Endodermal cell (in vitro differentiated cells): ENCODE data around the gene ERVK3-1. TPM values are rescaled to one million over a fixed set of nuclear protein-coding genes. Genes with fewer than 3 reads are reported as not detected.

Experiments used
- DNase-seq: peaks from one replicate; pipeline ENCODE4 v3.0.0-alpha.2; 2017
- H3K27ac ChIP-seq: 2 replicates; pipeline ENCODE4 v1.5.1; 2013; ENCODE audit warnings: mild to moderate bottlenecking, low read depth, low read length, moderate library complexity
- H3K27me3 ChIP-seq: 2 replicates; pipeline ENCODE4 v1.6.1; 2013; ENCODE audit warnings: mild to moderate bottlenecking, low read length, moderate library complexity; ENCODE audit not compliant: insufficient read depth, control insufficient read depth, poor library complexity, severe bottlenecking
- H3K36me3 ChIP-seq: 2 replicates; pipeline ENCODE4 v1.7.0; 2013; ENCODE audit warnings: mild to moderate bottlenecking, low read length, moderate library complexity; ENCODE audit not compliant: control insufficient read depth, insufficient read depth
- H3K4me1 ChIP-seq: one replicate; pipeline ENCODE4 v1.7.0; 2013; ENCODE audit warnings: low read length; ENCODE audit not compliant: control insufficient read depth, insufficient read depth
- H3K4me3 ChIP-seq: 2 replicates; pipeline ENCODE4 v1.5.1; 2013; ENCODE audit warnings: mild to moderate bottlenecking, low read length, moderate library complexity
- H3K9ac ChIP-seq: 2 replicates; pipeline ENCODE4 v1.6.1; 2013; ENCODE audit warnings: mild to moderate bottlenecking, low read length, moderate library complexity; ENCODE audit not compliant: poor library complexity, severe bottlenecking; ENCODE audit errors: extremely low read depth
- H3K9me3 ChIP-seq: 2 replicates; pipeline ENCODE4 v1.6.1; 2013; ENCODE audit warnings: mild to moderate bottlenecking, low read length, moderate library complexity; ENCODE audit not compliant: control insufficient read depth
- H3K27ac Mint-ChIP-seq: 2 replicates; pipeline ENCODE4 v1.8.0; 2020; ENCODE audit warnings: mixed read lengths
- H3K27me3 Mint-ChIP-seq: 2 replicates; pipeline ENCODE4 v1.8.0; 2021; ENCODE audit warnings: mild to moderate bottlenecking, mixed read lengths; ENCODE audit not compliant: insufficient read depth
- H3K36me3 Mint-ChIP-seq: 2 replicates; pipeline ENCODE4 v1.8.0; 2020; ENCODE audit warnings: low read depth, mixed read lengths
- H3K4me1 Mint-ChIP-seq: 2 replicates; pipeline ENCODE4 v1.8.0; 2020; ENCODE audit warnings: mixed read lengths
- H3K4me3 Mint-ChIP-seq: 2 replicates; pipeline ENCODE4 v1.8.0; 2020; ENCODE audit warnings: mild to moderate bottlenecking, moderate library complexity, mixed read lengths
- H3K9me3 Mint-ChIP-seq: 2 replicates; pipeline ENCODE4 v1.8.0; 2020; ENCODE audit warnings: mild to moderate bottlenecking, mixed read lengths
- WGBS, 2 experiments: methylation state at CpG; one replicate each; pipeline versions ENCODE4 v1.1.5 to v1.1.7; 2013; ENCODE audit warnings: missing lambda C conversion rate in 2 of 2, mixed read lengths in 1 of 2; ENCODE audit not compliant: insufficient coverage in 1 of 2, insufficient read length in 1 of 2; 5-methylcytosine and 5-hydroxymethylcytosine counted together
- total RNA-seq, 2 donors: library from RNA; stranded (reverse); fragmentation: NEBNext Ultra II Directional in 1 of 2; extraction: Animal tissue kit (Norgen Biotek cat#: 25700) in 1 of 2; gene quantifications; 2 replicates in 1 of 2; 3 replicates in 1 of 2; pipeline ENCODE4 v1.2.1, GENCODE V29; 2021
- TF ChIP-seq, protein P1 (sequence below): fragments of 200-600 bp; sonication (generic); conservative IDR thresholded peaks from 2 replicates; pipeline ENCODE4 v1.5.0; 2021; ENCODE audit warnings: antibody characterized with exemption, mild to moderate bottlenecking

Gene ERVK3-1
- total RNA-seq, 2 donors from 2014 or later: 27.5 to 28.0 TPM

DNA sequence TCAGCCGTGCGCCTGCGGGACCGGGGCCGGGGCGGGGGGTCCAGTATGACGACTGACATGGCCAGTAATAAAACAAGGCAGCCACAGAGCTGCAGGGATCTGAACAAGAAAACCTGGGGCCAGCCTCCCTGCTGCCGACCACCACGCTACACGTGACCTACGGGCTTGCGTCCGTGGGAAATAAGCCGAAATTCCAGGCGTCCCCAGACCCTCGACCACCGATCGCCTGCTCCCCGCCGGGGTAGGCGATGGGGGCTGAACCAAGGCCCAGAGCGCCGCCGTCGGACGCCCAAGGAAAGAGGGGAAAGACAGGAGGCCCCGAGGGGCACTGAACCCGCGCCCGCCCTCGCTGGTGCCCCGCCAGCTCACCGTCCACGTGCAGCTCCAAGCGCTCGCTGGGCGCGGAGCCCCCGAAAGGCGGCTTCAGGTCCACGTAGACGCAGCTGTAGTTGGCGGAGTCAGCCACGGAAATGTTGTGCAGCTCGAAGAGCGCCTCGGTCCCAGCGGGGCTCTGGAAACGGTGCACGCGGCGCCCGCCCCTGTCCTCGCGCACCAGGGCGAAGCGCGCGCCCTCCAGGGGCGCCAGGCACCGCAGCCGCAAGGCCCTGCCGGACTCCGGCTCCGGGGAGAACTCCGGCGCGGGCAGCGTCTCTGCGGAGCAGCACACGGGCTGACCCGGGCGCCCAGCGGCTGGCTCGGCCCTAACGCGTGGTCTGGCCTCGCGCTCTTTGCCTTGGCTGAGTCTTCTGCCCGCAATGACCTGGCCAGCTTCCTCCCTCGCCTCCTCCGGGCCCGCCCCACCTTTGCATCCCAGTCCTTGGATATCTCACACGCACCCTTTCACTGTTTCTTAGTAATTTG lies 45.1 kb downstream of the ERVK3-1 start:
- H3K27me3 Mint-ChIP-seq: peaks cover 62% of the 10 kb centered on the region
- WGBS, 2 experiments: 95 to 96% methylated on average over 82 to 84 of the region's 84 CpGs
- no peak overlapping the region for H3K4me3 Mint-ChIP-seq
- Histone ChIP-seq H3K4me1 (no peaks in the 10 kb centered on the region), H3K27ac (no peak overlapping the region), H3K9me3 (no peaks in the 10 kb centered on the region), H3K27me3 (peaks cover 9% of the 10 kb centered on the region), H3K36me3 (no peaks in the 10 kb centered on the region), H3K9ac (no peak overlapping the region), H3K4me3 (no peak overlapping the region)
- peak; percentile 47 for DNase-seq
- H3K4me1 Mint-ChIP-seq: no peaks in the 10 kb centered on the region
- TF ChIP-seq, protein P1, sequence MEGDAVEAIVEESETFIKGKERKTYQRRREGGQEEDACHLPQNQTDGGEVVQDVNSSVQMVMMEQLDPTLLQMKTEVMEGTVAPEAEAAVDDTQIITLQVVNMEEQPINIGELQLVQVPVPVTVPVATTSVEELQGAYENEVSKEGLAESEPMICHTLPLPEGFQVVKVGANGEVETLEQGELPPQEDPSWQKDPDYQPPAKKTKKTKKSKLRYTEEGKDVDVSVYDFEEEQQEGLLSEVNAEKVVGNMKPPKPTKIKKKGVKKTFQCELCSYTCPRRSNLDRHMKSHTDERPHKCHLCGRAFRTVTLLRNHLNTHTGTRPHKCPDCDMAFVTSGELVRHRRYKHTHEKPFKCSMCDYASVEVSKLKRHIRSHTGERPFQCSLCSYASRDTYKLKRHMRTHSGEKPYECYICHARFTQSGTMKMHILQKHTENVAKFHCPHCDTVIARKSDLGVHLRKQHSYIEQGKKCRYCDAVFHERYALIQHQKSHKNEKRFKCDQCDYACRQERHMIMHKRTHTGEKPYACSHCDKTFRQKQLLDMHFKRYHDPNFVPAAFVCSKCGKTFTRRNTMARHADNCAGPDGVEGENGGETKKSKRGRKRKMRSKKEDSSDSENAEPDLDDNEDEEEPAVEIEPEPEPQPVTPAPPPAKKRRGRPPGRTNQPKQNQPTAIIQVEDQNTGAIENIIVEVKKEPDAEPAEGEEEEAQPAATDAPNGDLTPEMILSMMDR: no peak
- H3K36me3 Mint-ChIP-seq: no peaks in the 10 kb centered on the region
- no peak overlapping the region for H3K27ac Mint-ChIP-seq
- no peaks in the 10 kb centered on the region for H3K9me3 Mint-ChIP-seq

DNA sequence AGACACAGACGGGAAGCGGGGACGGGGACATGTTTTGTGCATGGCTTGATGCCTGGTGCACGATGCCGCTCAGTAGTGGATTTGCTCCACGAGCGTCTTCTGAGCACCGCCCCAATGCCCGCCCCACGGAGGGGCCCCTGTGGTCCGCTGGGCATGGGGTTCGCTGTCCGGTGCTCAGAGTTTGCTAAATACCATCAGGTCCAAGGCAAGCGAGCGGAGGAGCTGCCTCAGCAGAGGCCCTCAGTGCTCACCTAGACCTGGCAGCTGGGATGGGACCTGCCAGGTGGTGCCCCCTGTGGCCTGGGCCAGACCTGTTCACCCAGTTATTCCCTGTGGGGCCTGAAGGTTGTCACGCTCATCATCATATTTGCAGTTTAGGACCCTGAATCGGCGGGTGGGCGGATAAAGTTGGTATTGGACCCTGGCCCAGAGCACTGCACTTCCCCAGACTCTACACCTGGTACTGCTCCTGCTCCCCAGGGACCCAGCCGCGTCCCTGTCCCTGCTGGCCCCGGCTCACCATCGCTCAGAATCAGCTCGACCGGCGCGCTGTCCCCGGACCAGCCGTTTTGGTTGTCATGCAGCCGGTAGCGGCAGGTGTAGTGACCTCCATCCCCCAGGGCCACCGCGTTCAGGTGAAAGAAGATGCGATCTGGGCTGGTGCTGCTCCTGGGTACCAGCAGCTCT lies 45.8 kb downstream of the ERVK3-1 start:
- TF ChIP-seq, protein P1: no peak
- H3K36me3 Mint-ChIP-seq: no peaks in the 10 kb centered on the region
- DNase-seq: no peak
- no peak overlapping the region for H3K27ac Mint-ChIP-seq
- no peak overlapping the region for H3K9ac ChIP-seq
- 95% methylated on average over 34 of the region's 34 CpGs for WGBS, 2 experiments
- no peaks in the 10 kb centered on the region for H3K4me1 Mint-ChIP-seq
- H3K36me3 ChIP-seq: no peaks in the 10 kb centered on the region
- H3K27me3 Mint-ChIP-seq: peaks cover 59% of the 10 kb centered on the region
- no peaks in the 10 kb centered on the region for H3K9me3 Mint-ChIP-seq
- H3K4me3 Mint-ChIP-seq: no peak overlapping the region
- H3K4me3 ChIP-seq: no peak overlapping the region
- H3K27me3 ChIP-seq: peaks cover 9% of the 10 kb centered on the region
- H3K4me1 ChIP-seq: no peaks in the 10 kb centered on the region
- no peaks in the 10 kb centered on the region for H3K9me3 ChIP-seq
- no peak overlapping the region for H3K27ac ChIP-seq

DNA sequence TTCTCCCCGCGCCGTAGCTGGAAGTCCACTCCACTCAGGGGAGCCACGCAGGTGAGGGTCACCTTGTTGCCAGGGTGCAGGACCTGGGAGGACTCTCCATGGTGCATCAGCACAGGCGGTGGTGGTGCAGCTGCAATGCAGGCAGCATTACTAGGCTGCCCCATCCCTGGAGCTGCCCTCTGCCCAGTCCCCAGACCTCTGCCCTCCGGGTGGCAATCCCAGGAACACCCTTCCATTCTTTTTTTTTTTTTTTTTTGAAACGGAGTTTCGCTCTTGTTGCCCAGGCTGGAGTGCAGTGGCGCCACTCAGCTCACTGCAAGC lies 46.3 kb downstream of the ERVK3-1 start:
- no peaks in the 10 kb centered on the region for H3K36me3 Mint-ChIP-seq
- peaks cover 7% of the 10 kb centered on the region for H3K27me3 ChIP-seq
- TF ChIP-seq, protein P1: no peak
- H3K4me3 Mint-ChIP-seq: no peak overlapping the region
- no peaks in the 10 kb centered on the region for H3K9me3 Mint-ChIP-seq
- no peak for DNase-seq
- H3K4me1 ChIP-seq: no peaks in the 10 kb centered on the region
- 92 to 94% methylated on average over 6 to 9 of the region's 9 CpGs for WGBS, 2 experiments
- H3K27ac ChIP-seq: no peak overlapping the region
- H3K9ac ChIP-seq: no peak overlapping the region
- no peaks in the 10 kb centered on the region for H3K36me3 ChIP-seq
- no peak overlapping the region for H3K27ac Mint-ChIP-seq
- H3K4me1 Mint-ChIP-seq: no peaks in the 10 kb centered on the region
- H3K4me3 ChIP-seq: no peak overlapping the region
- peaks cover 54% of the 10 kb centered on the region for H3K27me3 Mint-ChIP-seq
- no peaks in the 10 kb centered on the region for H3K9me3 ChIP-seq
